Peyer's patch (tissue), 4 donors: Measurements from ENCODE around the gene NEK6. TPM values are rescaled to one million over a fixed set of nuclear protein-coding genes. Genes with fewer than 3 reads are reported as not detected.
A peak's percentile ranks its signal among the peaks of the same experiment; 100 is the strongest.

Source experiments
- DNase-seq, 3 donors: peaks; one replicate each; pipeline ENCODE4 v3.0.0-alpha.2; 2017 to 2019
- H3K27ac ChIP-seq, 4 donors: fragments of 200-600 bp; sonication (generic); one replicate each; pipeline ENCODE4 v1.5.1; 2016 to 2019
- H3K27me3 ChIP-seq, 2 donors: fragments of 200-600 bp; sonication (generic); one replicate each; pipeline ENCODE4 v1.5.1; 2019
- H3K36me3 ChIP-seq, 3 donors: fragments of 200-600 bp; sonication (generic); one replicate each; pipeline ENCODE4 v1.5.1; 2016 to 2019
- H3K4me1 ChIP-seq, 4 donors: fragments of 200-600 bp; sonication (generic); one replicate each; pipeline ENCODE4 v1.5.1; 2016 to 2019
- H3K4me3 ChIP-seq, 4 donors: fragments of 200-600 bp; sonication (generic); 1 replicate in 3 of 4; 2 replicates in 1 of 4; pipeline ENCODE4 v1.5.1; 2016 to 2019; ENCODE audit warnings: mild to moderate bottlenecking in 1 of 4
- H3K9me3 ChIP-seq, 4 donors: fragments of 200-600 bp; sonication (generic); one replicate each; pipeline ENCODE4 v1.5.1; 2016 to 2019; ENCODE audit warnings: mild to moderate bottlenecking in 1 of 4
- CTCF ChIP-seq, 6 experiments: fragments of 450-650 bp in 4 of 6; fragments of 200-600 bp in 2 of 6; sonication (generic) in 1 of 6; IDR thresholded peaks; one replicate each; pipeline ENCODE4 v1.5.1; 2017 to 2019; ENCODE audit warnings: antibody characterized with exemption in 6 of 6, mild to moderate bottlenecking in 3 of 6, moderate library complexity in 1 of 6
- POLR2A ChIP-seq, 2 donors: fragments of 450-650 bp; IDR thresholded peaks; one replicate each; pipeline ENCODE4 v1.5.1; 2017; ENCODE audit warnings: antibody characterized with exemption in 2 of 2, mild to moderate bottlenecking in 2 of 2, moderate library complexity in 2 of 2
- total RNA-seq, 4 donors: library from RNA; depleted of rRNA; stranded (reverse); fragments of >200 nt; gene quantifications; one replicate each; pipeline ENCODE4 v1.1.0, GENCODE V29; 2016

The NEK6 gene
- total RNA-seq, 4 donors from 2014 or later = 38.4 to 77.6 (median 46.9) TPM

GRCh38 chr9:124340219-124341069, 82.7 kb downstream of the NEK6 start:
- DNase-seq = no peak
- Histone ChIP-seq H3K27ac (no peak overlapping the region), H3K36me3 (peaks cover 0 to 51% (median 0%) of the 10 kb centered on the region in 3 donors), H3K9me3 (no peaks in the 10 kb centered on the region), H3K27me3 (no peaks in the 10 kb centered on the region), H3K4me3 (no peak overlapping the region), H3K4me1 (no peaks in the 10 kb centered on the region)
- TF ChIP-seq POLR2A (IDR thresholded peaks at IDR 0.05) (no peak), CTCF (IDR thresholded peaks at IDR 0.05) (no peak)

- H3K36me3 ChIP-seq = peaks cover 0 to 56% (median 0%) of the 10 kb centered on the region in 3 donors
- H3K27me3 ChIP-seq = no peaks in the 10 kb centered on the region
- no peaks in the 10 kb centered on the region for H3K4me1 ChIP-seq
- H3K4me3 ChIP-seq = no peak overlapping the region
- TF ChIP-seq CTCF (IDR thresholded peaks at IDR 0.05) (no peak), POLR2A (IDR thresholded peaks at IDR 0.05) (no peak)
- no peaks in the 10 kb centered on the region for H3K9me3 ChIP-seq
- no peak overlapping the region for H3K27ac ChIP-seq
- no peak for DNase-seq
These were observed 83.9 kb downstream of the NEK6 start for GRCh38 chr9:124341455-124342170.

GRCh38 chr9:124342402-124342775, 84.6 kb downstream of the NEK6 start:
- Histone ChIP-seq H3K36me3 (peaks cover 0 to 56% (median 0%) of the 10 kb centered on the region in 3 donors), H3K27ac (peak overlapping the region in 1 of 4 donors; percentile 42), H3K4me1 (no peaks in the 10 kb centered on the region), H3K4me3 (no peak overlapping the region), H3K9me3 (no peaks in the 10 kb centered on the region), H3K27me3 (no peaks in the 10 kb centered on the region)
- DNase-seq = no peak
- TF ChIP-seq POLR2A (IDR thresholded peaks at IDR 0.05) = no peak
- TF ChIP-seq CTCF (IDR thresholded peaks at IDR 0.05) = no peak

- Histone ChIP-seq H3K9me3 (no peaks in the 10 kb centered on the region), H3K4me1 (no peaks in the 10 kb centered on the region), H3K27me3 (no peaks in the 10 kb centered on the region), H3K4me3 (no peak overlapping the region), H3K36me3 (peaks cover 0 to 61% (median 0%) of the 10 kb centered on the region in 3 donors), H3K27ac (peak overlapping the region in 2 of 4 donors; percentile 42 to 43)
- TF ChIP-seq CTCF (IDR thresholded peaks at IDR 0.05) = no peak
- no peak for TF ChIP-seq POLR2A (IDR thresholded peaks at IDR 0.05)
- DNase-seq = no peak
These were observed 85.2 kb downstream of the NEK6 start for GRCh38 chr9:124342776-124343485.

GRCh38 chr9:124343533-124344290, 86.0 kb downstream of the NEK6 start:
- DNase-seq = no peak
- Histone ChIP-seq H3K4me3 (no peak overlapping the region), H3K36me3 (peaks cover 0 to 69% (median 0%) of the 10 kb centered on the region in 3 donors), H3K4me1 (no peaks in the 10 kb centered on the region), H3K9me3 (no peaks in the 10 kb centered on the region), H3K27ac (peak overlapping the region in 1 of 4 donors; percentile 42), H3K27me3 (no peaks in the 10 kb centered on the region)
- no peak for TF ChIP-seq POLR2A (IDR thresholded peaks at IDR 0.05)
- TF ChIP-seq CTCF (IDR thresholded peaks at IDR 0.05) = no peak
